Breast epithelium (tissue), 4 donors: ENCODE measurements around the gene POLR2H. TPM values are rescaled to one million over a fixed set of nuclear protein-coding genes. Genes with fewer than 3 reads are reported as not detected.

Experiments
- DNase-seq, 2 donors: peaks; one replicate each; pipeline ENCODE4 v3.0.0-alpha.2; 2019; ENCODE audit warnings: low spot score in 2 of 2
- H3K27ac ChIP-seq, 2 donors: fragments of 200-600 bp; sonication (generic) in 1 of 2; one replicate each; pipeline ENCODE4 v1.5.1; 2016 to 2019; ENCODE audit warnings: mild to moderate bottlenecking in 1 of 2
- H3K27me3 ChIP-seq, 2 donors: fragments of 200-600 bp; sonication (generic) in 1 of 2; one replicate each; pipeline versions ENCODE4 v1.5.1 to v1.6.0; 2017 to 2019; ENCODE audit warnings: control low read depth in 1 of 2, mild to moderate bottlenecking in 1 of 2
- H3K36me3 ChIP-seq: fragments of 200-600 bp; one replicate; pipeline ENCODE4 v1.5.1; 2019
- H3K4me1 ChIP-seq, 2 donors: fragments of 200-600 bp; sonication (generic); one replicate each; pipeline ENCODE4 v1.5.1; 2016 to 2019; ENCODE audit warnings: control low read depth in 1 of 2
- H3K4me3 ChIP-seq, 3 donors: fragments of 200-600 bp; sonication (generic); 1 replicate in 2 of 3; 2 replicates in 1 of 3; pipeline ENCODE4 v1.5.1; 2016 to 2019; ENCODE audit warnings: mild to moderate bottlenecking in 3 of 3, moderate library complexity in 2 of 3
- H3K9me3 ChIP-seq, 2 donors: fragments of 200-600 bp; sonication (generic) in 1 of 2; one replicate each; pipeline ENCODE4 v1.5.1; 2016 to 2019; ENCODE audit warnings: control low read depth in 1 of 2
- POLR2A ChIP-seq: fragments of 450-650 bp; IDR thresholded peaks from one replicate; pipeline ENCODE4 v1.6.1; 2016; ENCODE audit warnings: antibody characterized with exemption, mild to moderate bottlenecking, moderate library complexity
- POLR2AphosphoS5 ChIP-seq, 3 donors: sonication (generic); formaldehyde crosslinking; IDR thresholded peaks; one replicate each; pipeline ENCODE4 v1.6.1; 2017; ENCODE audit warnings: antibody characterized with exemption in 3 of 3
- intact Hi-C: fragments of 100-400 bp; cut with DNase I; formaldehyde crosslinking; loops from one replicate; pipeline ENCODE4 v1.15.1; 2023; ENCODE audit warnings: low total_unique reads
- total RNA-seq, 3 donors: library from RNA; depleted of rRNA; stranded (reverse); fragments of >200 nt; gene quantifications; one replicate each; pipeline ENCODE4 v1.1.0, GENCODE V29; 2016
- TF ChIP-seq, protein P1 (sequence below), 3 donors: fragments of 450-650 bp; IDR thresholded peaks; one replicate each; pipeline ENCODE4 v1.5.1; 2016 to 2017; ENCODE audit warnings: antibody characterized with exemption in 3 of 3, mild to moderate bottlenecking in 3 of 3, moderate library complexity in 3 of 3

POLR2H gene
- total RNA-seq, 3 donors from 2014 or later: 63.7 to 101 (median 99.5) TPM

DNA sequence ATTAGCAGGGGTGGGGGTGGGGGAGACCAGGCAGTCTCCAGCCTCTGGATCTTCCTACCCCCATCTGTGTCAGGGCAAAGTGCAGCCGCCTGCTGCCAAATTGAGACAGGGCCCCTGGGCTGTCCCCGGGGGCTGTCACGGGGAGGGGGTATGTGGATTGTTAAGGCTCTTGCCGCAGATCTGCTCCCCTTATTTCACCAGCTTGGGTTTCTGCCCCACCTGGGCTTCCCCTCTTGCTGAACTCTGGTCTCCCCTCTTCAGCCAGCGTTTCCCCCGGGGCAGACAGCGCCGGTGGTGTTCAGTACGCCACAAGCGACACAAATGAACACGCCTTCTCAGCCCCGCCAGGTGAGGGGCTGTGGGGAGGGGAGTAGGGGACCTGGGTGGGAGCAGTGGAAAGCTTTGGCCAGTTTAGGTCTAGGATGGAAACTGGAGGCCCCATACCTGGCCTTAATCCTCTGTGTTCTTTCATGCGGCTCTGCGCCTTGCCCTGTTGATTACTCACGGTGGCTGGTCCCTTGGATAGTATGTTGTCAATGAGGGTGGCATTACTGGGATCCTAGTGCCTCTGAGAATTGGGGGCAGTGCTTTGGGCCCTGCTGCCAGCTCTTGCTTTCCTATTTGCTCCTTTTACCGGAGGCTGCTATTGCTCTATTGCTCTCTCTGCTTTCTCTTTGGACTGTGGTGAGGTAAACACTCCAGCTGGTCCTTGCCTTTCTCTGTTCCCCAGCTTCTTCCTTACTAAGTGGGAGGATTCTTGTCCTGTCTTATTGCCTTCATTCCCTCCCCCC is 45.4 kb upstream of the POLR2H start:
- H3K4me1 ChIP-seq: peaks cover 11 to 37% of the 10 kb centered on the region in 2 donors

DNA sequence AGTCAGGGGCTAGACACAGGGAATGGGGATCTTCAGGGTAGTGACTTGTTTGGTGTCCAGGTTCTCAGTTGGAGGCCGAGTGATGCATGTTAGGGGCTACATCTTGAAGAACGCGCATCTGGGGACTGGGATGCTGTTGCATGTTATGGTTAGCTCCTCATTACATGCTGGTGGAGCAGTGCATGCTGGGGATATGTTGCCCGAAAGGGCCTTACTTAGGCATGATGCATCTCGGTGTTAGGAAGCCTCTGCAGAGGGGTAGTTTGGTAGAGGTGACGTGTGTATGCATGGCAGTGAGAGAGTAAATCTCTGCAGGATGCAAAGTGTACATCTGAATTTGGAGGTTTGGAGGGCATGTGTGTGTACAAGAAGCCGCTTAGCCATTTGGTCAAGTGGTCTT is 44.7 kb upstream of the POLR2H start:
- TF ChIP-seq POLR2A: no peak
- TF ChIP-seq, protein P1, sequence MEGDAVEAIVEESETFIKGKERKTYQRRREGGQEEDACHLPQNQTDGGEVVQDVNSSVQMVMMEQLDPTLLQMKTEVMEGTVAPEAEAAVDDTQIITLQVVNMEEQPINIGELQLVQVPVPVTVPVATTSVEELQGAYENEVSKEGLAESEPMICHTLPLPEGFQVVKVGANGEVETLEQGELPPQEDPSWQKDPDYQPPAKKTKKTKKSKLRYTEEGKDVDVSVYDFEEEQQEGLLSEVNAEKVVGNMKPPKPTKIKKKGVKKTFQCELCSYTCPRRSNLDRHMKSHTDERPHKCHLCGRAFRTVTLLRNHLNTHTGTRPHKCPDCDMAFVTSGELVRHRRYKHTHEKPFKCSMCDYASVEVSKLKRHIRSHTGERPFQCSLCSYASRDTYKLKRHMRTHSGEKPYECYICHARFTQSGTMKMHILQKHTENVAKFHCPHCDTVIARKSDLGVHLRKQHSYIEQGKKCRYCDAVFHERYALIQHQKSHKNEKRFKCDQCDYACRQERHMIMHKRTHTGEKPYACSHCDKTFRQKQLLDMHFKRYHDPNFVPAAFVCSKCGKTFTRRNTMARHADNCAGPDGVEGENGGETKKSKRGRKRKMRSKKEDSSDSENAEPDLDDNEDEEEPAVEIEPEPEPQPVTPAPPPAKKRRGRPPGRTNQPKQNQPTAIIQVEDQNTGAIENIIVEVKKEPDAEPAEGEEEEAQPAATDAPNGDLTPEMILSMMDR (IDR thresholded peaks at IDR 0.05): no peak
- no peak for TF ChIP-seq POLR2AphosphoS5 (IDR thresholded peaks at IDR 0.05)
- Histone ChIP-seq H3K4me1 (peaks cover 11 to 37% of the 10 kb centered on the region in 2 donors), H3K4me3 (peak overlapping the region in 2 of 3 donors; percentile 64 to 86), H3K27ac (peak overlapping the region; percentile 95 to 99), H3K27me3 (no peaks in the 10 kb centered on the region), H3K9me3 (no peaks in the 10 kb centered on the region), H3K36me3 (no peaks in the 10 kb centered on the region)
- DNase-seq: no peak
- intact Hi-C loops: loop anchor here (10.0 kb wide), 1 partner anchor 1522 kb away; the partner anchor contains the start of gene ATP11B

More for the DNA sequence above, 45.4 kb upstream of the POLR2H start:
- Histone ChIP-seq H3K36me3 (no peaks in the 10 kb centered on the region), H3K4me3 (peak overlapping the region; percentile 63 to 86 (median 64)), H3K27me3 (no peaks in the 10 kb centered on the region), H3K27ac (peak overlapping the region; percentile 95 to 99), H3K9me3 (no peaks in the 10 kb centered on the region)
- intact Hi-C loops: loop anchor here (10.0 kb wide), 1 partner anchor 1521 kb away; the partner anchor contains the start of gene ATP11B
- no peak for DNase-seq
- TF ChIP-seq POLR2A (no peak), POLR2AphosphoS5 (IDR thresholded peaks at IDR 0.05) (no peak)
- TF ChIP-seq, protein P1 (IDR thresholded peaks at IDR 0.05): no peak

DNA sequence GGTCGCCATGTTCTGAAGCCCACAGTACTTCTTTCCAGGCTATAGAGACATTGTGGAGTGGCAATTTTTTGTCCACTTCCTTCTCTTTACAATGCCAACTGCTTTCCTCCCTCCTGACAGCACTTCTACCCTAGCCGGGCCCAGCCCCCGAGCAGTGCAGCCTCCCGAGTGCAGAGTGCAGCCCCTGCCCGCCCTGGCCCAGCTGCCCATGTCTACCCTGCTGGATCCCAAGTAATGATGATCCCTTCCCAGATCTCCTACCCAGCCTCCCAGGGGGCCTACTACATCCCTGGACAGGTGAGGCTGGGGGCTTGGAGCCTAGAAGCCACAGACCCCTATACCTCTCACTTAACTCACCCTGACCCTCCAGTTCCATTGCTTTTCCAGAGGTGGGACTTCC is 44.3 kb upstream of the POLR2H start:
- H3K9me3 ChIP-seq: no peaks in the 10 kb centered on the region
- peak overlapping the region in 1 of 3 donors; percentile 86 for H3K4me3 ChIP-seq
- H3K4me1 ChIP-seq: peaks cover 11 to 37% of the 10 kb centered on the region in 2 donors
- H3K36me3 ChIP-seq: no peaks in the 10 kb centered on the region
- no peak for DNase-seq
- no peaks in the 10 kb centered on the region for H3K27me3 ChIP-seq
- intact Hi-C loops: loop anchor here (10.0 kb wide), 1 partner anchor 1522 kb away; the partner anchor contains the start of gene ATP11B
- TF ChIP-seq POLR2AphosphoS5 (IDR thresholded peaks at IDR 0.05) (no peak), POLR2A (no peak)
- TF ChIP-seq, protein P1 (IDR thresholded peaks at IDR 0.05): no peak
- peak overlapping the region; percentile 92 to 99 for H3K27ac ChIP-seq

DNA sequence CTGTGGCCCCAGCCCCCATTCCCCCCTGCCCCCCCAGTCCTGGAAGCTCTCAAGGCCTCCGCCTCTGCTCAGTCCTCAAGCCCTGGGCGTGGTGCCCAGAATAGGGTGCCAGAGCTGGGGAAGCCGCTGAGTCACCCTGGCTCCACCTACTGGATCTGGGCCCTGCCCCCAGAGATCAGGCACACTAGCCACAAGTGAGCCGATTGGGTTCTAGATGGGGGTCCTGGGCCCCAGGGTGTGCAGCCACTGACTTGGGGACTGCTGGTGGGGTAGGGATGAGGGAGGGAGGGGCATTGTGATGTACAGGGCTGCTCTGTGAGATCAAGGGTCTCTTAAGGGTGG is 41.4 kb upstream of the POLR2H start:
- intact Hi-C loops: no loop called here
- H3K36me3 ChIP-seq: peaks cover 18% of the 10 kb centered on the region
- H3K4me1 ChIP-seq: peaks cover 11 to 37% of the 10 kb centered on the region in 2 donors

More for the DNA sequence above, 41.4 kb upstream of the POLR2H start:
- no peaks in the 10 kb centered on the region for H3K9me3 ChIP-seq
- DNase-seq: peak; percentile 96 to 97
- peak overlapping the region in 2 of 3 donors; percentile 22 to 60 for H3K4me3 ChIP-seq
- TF ChIP-seq POLR2A: no peak
- TF ChIP-seq, protein P1 (IDR thresholded peaks at IDR 0.05): no peak
- TF ChIP-seq POLR2AphosphoS5 (IDR thresholded peaks at IDR 0.05): peak in 2 of 3 donors; percentile 41 to 45
- no peaks in the 10 kb centered on the region for H3K27me3 ChIP-seq
- peak overlapping the region; percentile 92 to 96 for H3K27ac ChIP-seq
